ENCODE results near the gene GAK.

The GAK gene

DNA sequence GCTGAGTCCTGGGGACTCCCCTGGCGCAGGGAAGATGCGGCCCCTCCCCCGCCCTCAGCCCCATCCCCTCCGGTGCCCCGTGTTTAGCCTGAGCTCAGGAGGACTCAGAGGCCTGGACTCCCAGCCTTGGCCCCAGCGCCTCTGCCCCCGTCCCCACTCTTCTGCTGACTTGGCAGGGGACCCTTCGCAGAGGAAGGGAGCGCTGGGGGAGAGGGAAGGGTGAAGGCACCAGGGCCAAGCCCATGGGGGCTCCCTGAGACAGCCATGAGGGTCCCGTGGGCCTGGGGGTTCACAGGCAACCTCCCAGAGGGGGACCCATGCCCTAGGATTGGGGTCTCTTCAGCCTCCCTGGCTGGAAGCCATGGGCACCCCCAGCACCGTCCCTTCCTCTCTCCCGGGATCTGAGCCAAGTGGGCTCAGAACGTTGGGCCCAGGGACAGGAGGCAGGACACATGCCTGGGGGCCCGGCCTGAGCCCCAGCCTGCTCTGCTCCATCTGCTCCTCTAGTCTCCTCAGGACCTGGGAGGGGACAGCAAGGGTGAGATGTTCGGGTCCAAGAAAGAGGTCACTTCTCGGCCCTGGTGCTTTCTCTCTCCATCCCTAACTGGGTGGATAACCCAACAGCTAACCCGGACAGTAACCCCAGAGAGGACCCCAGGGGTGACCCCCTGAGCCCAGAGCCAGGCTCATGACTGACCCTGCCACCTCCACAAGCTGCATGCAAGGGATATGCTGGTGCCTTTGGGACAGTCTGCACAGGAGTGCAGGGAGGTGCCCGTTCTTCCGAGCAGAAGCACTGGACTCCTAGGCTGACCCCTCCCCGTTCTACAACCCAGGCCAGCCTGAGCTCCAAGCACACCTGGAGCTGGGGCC is 104.7 kb downstream of the GAK start:
- no peak for DNase-seq

- no peak for DNase-seq
Observed at GRCh38 chr4:826508-827208, 105.5 kb downstream of the GAK start.

DNA sequence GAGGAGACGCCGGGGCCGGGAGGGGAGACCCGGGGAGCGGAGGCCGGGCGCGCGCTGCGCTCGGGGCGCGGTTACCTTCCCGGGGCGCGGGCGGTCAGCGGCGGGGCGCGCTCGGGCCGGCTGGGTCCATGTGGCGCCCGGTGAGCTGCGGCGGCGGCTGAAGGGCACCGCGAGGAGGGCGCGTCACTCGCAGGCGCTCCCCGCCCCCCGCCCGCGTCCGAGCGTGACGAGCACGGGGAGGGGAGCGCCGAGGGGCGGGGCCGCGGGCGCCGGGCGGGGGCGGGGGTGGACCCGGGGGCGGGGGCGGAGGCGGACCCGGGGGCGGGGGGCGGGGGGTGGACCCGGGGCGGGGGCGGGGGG is 106.2 kb downstream of the GAK start, which contains the start of gene CPLX1:
CPLX1 (minus strand) TSS at position 159 of the 360 bp plus-strand sequence. CDS start 1,607 bp downstream, outside the sequence.
- peak in 1 of 4 experiments; percentile 6 for DNase-seq

- peak in 1 of 4 experiments; percentile 12 for DNase-seq
Observed at GRCh38 chr4:825063-825970, 106.8 kb downstream of the GAK start.

- no peak for DNase-seq
Observed at GRCh38 chr4:824461-825062, 107.6 kb downstream of the GAK start.

DNA sequence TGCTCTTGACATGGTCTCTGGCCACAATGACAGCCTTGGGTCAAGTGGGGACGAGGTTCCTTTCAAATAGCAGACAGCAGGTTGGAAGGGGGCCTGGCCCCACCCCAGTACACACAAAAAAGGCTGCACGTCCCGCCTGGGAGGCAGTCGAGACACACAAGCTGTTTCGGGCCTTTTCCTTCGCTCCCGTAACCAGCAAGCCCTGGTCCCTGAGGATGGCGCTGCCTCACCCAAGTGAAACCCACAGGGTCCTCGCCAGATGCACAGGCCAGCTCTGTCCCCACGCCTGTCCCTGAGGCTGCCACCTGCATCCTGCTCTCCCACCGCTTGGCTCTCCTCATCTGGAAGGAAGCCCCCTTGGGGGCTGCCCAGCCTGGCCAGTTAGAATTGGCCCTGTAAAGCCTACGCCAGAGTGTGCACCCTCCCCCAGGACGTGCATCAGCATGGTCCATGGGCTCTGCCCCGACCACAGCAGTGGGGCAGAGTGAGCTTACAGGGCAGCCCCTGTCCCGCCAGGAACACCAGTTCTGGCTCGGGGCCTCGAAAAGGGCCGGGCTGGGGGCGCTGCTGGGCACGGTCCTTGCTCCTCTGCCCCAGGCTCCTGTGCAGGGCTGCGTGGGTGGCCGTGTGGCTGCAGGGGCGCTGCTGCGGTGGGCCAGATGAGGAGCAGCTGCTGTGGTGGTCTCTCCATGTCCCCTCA is 108.2 kb downstream of the GAK start:
- no peak for DNase-seq

- no peak for DNase-seq
Observed at GRCh38 chr4:823176-823760, 108.8 kb downstream of the GAK start.

DNA sequence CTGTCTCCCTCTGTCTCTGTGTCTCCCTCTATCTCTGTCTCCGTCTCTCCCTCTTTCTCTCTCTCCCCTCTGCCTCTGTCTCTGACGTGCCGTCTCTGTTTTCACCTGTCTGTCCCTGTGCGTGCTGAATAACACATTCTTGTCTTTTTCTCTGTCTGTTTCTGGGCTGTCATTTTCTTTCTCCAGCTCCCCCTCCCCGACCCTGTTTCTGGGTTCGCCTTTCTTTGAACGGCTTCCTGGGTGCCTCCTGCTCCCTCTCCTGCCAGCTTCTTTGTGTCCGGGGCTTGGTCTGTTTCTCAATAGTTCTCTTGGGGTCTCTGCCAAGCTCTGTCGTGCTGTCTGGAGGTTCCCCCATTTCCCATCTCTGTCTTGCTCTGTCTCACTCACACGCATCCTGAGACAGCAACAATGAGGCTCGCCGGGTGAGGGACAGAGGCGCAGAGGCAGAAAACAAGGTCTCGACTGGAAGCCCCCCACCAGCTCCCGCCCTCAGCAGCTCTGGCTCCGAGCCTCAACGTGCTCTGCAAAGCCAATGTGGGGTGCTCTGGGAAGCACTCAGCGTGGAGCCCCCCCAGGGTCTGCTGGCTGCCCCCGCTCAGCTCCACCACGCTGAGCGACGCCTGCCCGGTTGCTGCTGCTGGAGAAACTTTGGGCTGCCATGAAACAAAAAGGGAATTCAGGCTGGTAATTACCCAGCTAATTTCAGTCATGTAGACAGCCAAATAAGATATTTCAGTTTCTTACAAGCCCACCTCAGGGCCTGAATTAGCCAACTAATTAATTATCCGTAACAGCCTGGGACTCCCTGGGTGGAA is 109.5 kb downstream of the GAK start:
- no peak for DNase-seq

- no peak for DNase-seq
Observed at GRCh38 chr4:821631-822030, 110.5 kb downstream of the GAK start.

DNA sequence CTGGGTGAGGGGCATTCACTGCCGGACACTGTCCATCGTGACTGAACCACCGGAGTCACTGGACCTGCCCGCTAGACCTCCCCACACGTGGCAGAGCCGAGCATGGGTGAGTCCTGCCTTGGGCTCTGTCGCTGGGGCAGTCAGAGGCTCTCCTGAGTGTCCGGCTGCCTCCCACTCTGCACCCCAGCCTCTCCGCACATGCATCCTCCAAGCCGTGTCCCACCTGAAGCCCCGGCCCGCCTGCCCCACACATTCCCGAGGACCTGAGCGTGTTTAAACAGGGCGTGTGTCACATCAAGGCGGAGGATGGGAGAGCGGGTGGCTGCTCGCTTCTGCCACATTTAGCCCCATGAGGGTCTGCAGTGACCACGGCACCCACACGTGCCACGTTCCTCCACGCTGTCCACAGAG is 110.9 kb downstream of the GAK start:
- no peak for DNase-seq

DNA sequence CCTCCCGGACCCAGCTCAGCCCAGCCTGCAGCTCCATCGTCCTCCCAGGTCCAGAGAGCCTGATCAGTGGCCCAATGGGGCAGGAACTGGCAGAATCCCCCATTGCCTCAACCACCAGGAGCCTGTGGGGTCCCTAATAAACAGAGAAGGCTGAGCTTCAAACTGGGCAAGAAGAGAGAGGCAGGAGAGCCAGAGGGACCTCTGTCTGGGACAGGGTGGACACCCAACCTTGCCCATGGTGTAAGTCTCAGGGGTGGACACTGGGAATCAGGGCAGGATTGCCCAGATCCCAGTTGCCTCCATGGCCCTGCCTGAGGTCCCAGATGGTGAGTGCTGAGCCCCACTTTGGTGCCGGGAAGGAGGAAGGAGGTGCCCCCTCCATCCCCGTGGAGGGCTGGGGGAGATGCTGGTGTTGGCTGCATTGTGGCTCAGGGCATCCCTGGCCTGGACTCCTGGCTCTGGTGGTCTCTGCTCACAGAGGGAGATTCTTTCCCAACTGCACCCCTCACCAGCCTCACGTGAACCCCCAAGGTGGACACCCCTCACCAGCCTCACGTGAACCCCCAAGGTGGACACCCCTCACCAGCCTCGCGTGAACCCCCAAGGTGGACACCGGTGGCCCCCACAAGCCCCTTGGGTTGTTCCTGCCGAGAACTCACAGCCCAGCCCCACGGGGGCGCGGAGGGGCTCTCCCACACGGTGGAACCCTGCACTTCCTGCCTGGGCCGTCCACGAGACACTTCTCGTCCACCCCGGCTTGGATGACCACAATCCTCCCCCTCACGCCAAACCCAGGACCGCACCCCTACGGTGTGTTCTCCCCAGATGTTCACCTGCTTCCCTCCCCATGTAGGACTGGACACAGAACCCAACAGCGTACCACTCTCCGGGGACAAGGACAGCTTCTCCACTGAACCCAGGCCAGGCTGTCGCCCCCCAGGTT is 111.6 kb downstream of the GAK start:
- no peak for DNase-seq

GRCh38 chr4:819401-820229 is 112.5 kb downstream of the GAK start:
- DNase-seq: no peak

GRCh38 chr4:818106-818921 is 113.8 kb downstream of the GAK start:
- DNase-seq: no peak

DNA sequence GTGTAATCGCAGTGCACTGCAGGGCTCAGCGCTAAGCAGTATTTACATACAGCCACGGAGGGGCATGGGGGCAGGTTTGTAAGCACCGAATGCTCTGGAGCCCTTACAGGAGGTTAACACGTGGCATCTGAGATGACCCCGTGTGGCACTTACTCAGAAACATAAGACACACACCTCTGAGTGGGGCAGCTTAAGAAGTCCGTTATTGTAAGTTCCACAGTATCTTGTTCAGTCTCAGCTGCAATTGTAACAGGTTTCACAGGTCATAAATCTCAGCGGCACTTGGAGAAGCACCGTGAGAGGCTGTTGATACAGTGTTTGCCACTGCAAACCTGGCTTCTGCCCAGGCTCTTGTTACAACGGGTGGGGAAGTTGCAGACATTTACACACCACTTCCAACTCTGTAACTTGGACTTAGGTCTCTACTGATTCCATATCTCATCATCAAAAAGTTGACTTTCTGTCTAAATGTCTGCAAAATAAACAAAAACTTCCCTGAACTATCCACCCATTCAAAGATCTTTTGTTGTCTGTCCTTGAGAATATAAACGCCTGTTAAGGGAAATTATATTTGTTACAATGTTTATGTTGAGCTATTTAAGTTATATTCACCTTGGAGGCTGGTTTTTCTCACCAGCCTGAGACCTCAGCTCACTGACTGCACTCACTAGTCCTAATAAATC is 116.5 kb downstream of the GAK start:
- no peak for DNase-seq

DNA sequence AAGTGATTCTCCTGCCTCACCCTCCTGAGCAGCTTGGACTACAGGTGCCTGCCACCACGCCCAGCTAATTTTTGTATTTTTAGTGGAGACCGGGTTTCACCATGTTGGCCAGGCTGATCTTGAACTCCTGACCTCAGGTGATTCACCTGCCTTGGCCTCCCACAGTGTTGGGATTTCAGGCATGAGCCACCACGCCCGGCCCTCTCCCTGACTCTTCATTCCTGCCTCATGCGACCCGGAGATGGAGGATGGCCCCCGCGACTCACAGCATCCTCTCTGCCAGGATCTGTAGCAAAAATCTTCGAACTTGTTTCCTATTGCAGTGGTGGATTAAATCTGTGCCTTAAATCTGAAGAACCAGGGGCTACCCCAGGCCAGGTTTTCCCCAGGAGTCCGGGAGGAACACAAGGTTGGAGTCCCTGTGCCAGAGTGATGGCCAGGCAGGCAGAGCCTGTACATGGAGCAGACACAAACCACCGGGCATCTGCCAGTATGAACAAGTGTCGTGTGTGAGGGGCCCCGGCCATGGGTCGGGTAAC is 117.7 kb downstream of the GAK start:
- DNase-seq: no peak

- no peak for DNase-seq
Observed at GRCh38 chr4:813900-814299, 118.2 kb downstream of the GAK start.
